ENCODE results near the gene SLC51B.
"Not testable (repeated sequence)": the region's sequence is repeated elsewhere in the genome, so short reads cannot be mapped to it uniquely, and the experiment has no call there.

SLC51B gene

GRCh38 chr15:65044724-65045481 lies at the start of gene SLC51B:
SLC51B (plus strand) TSS chr15:65045387; CDS start chr15:65050005, 4,618 bp downstream.
- peak; percentile 77 for DNase-seq (ENCODE audit: low spot score)

- DNase-seq (ENCODE audit: low spot score): no peak
These were observed 48.1 kb upstream of the SLC51B start for GRCh38 chr15:64997066-64997465.

- no peak for DNase-seq (ENCODE audit: low spot score)
These were observed 47.3 kb upstream of the SLC51B start for GRCh38 chr15:64997745-64998375.

- DNase-seq (ENCODE audit: low spot score): no peak
These were observed 40.2 kb upstream of the SLC51B start for GRCh38 chr15:65004993-65005392.

- DNase-seq (ENCODE audit: low spot score): no peak
These were observed 38.3 kb upstream of the SLC51B start for GRCh38 chr15:65006876-65007275.

GRCh38 chr15:65008983-65009382 lies 36.2 kb upstream of the SLC51B start:
- DNase-seq (ENCODE audit: low spot score): no peak

GRCh38 chr15:65011198-65011597 lies 34.0 kb upstream of the SLC51B start:
- not testable (repeated sequence) for DNase-seq (ENCODE audit: low spot score)

- no peak for DNase-seq (ENCODE audit: low spot score)
These were observed 24.8 kb upstream of the SLC51B start for GRCh38 chr15:65020419-65020818.

- DNase-seq (ENCODE audit: low spot score): no peak
These were observed 23.7 kb upstream of the SLC51B start for GRCh38 chr15:65021488-65021887.

GRCh38 chr15:65026756-65027155 lies 18.4 kb upstream of the SLC51B start:
- DNase-seq (ENCODE audit: low spot score): no peak

GRCh38 chr15:65027593-65027992 lies 17.6 kb upstream of the SLC51B start:
- DNase-seq (ENCODE audit: low spot score): no peak

GRCh38 chr15:65028338-65028737 lies 16.8 kb upstream of the SLC51B start:
- no peak for DNase-seq (ENCODE audit: low spot score)

- DNase-seq (ENCODE audit: low spot score): peak; percentile 98
These were observed 16.1 kb upstream of the SLC51B start, which contains the start of gene MTFMT for GRCh38 chr15:65028921-65029735. MTFMT (minus strand) TSS chr15:65029639; CDS start chr15:65029613, 26 bp downstream.

- no peak for DNase-seq (ENCODE audit: low spot score)
These were observed 15.4 kb upstream of the SLC51B start for GRCh38 chr15:65029736-65030208.

GRCh38 chr15:65032801-65033537 lies 12.2 kb upstream of the SLC51B start:
- DNase-seq (ENCODE audit: low spot score): peak; percentile 89

GRCh38 chr15:65033659-65034269 lies 11.4 kb upstream of the SLC51B start:
- peak; percentile 58 for DNase-seq (ENCODE audit: low spot score)

- no peak for DNase-seq (ENCODE audit: low spot score)
These were observed 10.5 kb upstream of the SLC51B start for GRCh38 chr15:65034719-65035118.

GRCh38 chr15:65037309-65037708 lies 7.9 kb upstream of the SLC51B start:
- DNase-seq (ENCODE audit: low spot score): no peak

GRCh38 chr15:65038428-65038827 lies 6.8 kb upstream of the SLC51B start:
- no peak for DNase-seq (ENCODE audit: low spot score)

GRCh38 chr15:65038836-65039235 lies 6.4 kb upstream of the SLC51B start:
- DNase-seq (ENCODE audit: low spot score): no peak

GRCh38 chr15:65040461-65040860 lies 4.7 kb upstream of the SLC51B start:
- DNase-seq (ENCODE audit: low spot score): no peak

Data from HuH-7 (cell line).